Neutrophil (primary cell): ENCODE measurements around the gene ISOC2.

ENCODE experiments used
- H3K27ac ChIP-seq: fragments of 200-600 bp; sonication (generic); 2 replicates; pipeline ENCODE4 v1.5.1; 2016; ENCODE audit warnings: mild to moderate bottlenecking, moderate library complexity
- H3K27me3 ChIP-seq: fragments of 200-600 bp; sonication (generic); 2 replicates; pipeline ENCODE4 v1.6.0; 2016; ENCODE audit warnings: mild to moderate bottlenecking
- H3K36me3 ChIP-seq: fragments of 200-600 bp; sonication (generic); 2 replicates; pipeline ENCODE4 v1.5.1; 2017
- H3K4me1 ChIP-seq, 2 experiments: fragments of 200-600 bp in 1 of 2; sonication (generic) in 1 of 2; 1 replicate in 1 of 2; 2 replicates in 1 of 2; pipeline versions ENCODE4 v1.5.1 to v1.6.1; 2013 to 2016; ENCODE audit warnings: low read depth in 1 of 2, low read length in 1 of 2, mild to moderate bottlenecking in 1 of 2, moderate library complexity in 1 of 2; ENCODE audit not compliant: control insufficient read depth in 1 of 2, insufficient read depth in 1 of 2
- H3K4me3 ChIP-seq, 2 experiments: fragments of 200-600 bp in 1 of 2; sonication (generic) in 1 of 2; 1 replicate in 1 of 2; 2 replicates in 1 of 2; pipeline ENCODE4 v1.5.1; 2013 to 2016; ENCODE audit warnings: low read depth in 1 of 2, low read length in 1 of 2, mild to moderate bottlenecking in 1 of 2, moderate library complexity in 1 of 2
- H3K9me3 ChIP-seq: fragments of 200-600 bp; sonication (generic); 2 replicates; pipeline ENCODE4 v1.5.1; 2016
- CTCF ChIP-seq: fragments of 200-600 bp; sonication (generic); IDR thresholded peaks from 2 replicates; pipeline ENCODE4 v1.5.1; 2016; ENCODE audit warnings: antibody characterized with exemption

ISOC2 gene

GRCh38 chr19:55487924-55488687 is 26.7 kb upstream of the ISOC2 start, which contains the start of gene SSC5D:
Gene SSC5D, plus strand, starts transcription at chr19:55488436. Its CDS starts 154 bp downstream, at chr19:55488590.
- peaks cover 7 to 8% of the 10 kb centered on the region in 2 experiments for H3K4me1 ChIP-seq
- H3K36me3 ChIP-seq, result peaks cover 12% of the 10 kb centered on the region
- H3K9me3 ChIP-seq, result no peaks in the 10 kb centered on the region
- no peak for TF ChIP-seq CTCF
- H3K4me3 ChIP-seq, result no peak within 1 kb of the TSS
- no peak within 1 kb of the TSS for H3K27ac ChIP-seq
- H3K27me3 ChIP-seq, result peaks cover 91% of the 10 kb centered on the region

GRCh38 chr19:55486971-55487923 is 25.8 kb upstream of the ISOC2 start:
- peaks cover 7 to 8% of the 10 kb centered on the region in 2 experiments for H3K4me1 ChIP-seq
- TF ChIP-seq CTCF, result no peak
- peaks cover 82% of the 10 kb centered on the region for H3K27me3 ChIP-seq
- no peak overlapping the region for H3K4me3 ChIP-seq
- no peaks in the 10 kb centered on the region for H3K9me3 ChIP-seq
- H3K36me3 ChIP-seq, result peaks cover 20% of the 10 kb centered on the region
- no peak overlapping the region for H3K27ac ChIP-seq

GRCh38 chr19:55486043-55486970 is 24.9 kb upstream of the ISOC2 start:
- H3K27me3 ChIP-seq, result peaks cover 73% of the 10 kb centered on the region
- peaks cover 7 to 8% of the 10 kb centered on the region in 2 experiments for H3K4me1 ChIP-seq
- no peak overlapping the region for H3K4me3 ChIP-seq
- peaks cover 30% of the 10 kb centered on the region for H3K36me3 ChIP-seq
- no peak for TF ChIP-seq CTCF
- no peak overlapping the region for H3K27ac ChIP-seq
- H3K9me3 ChIP-seq, result no peaks in the 10 kb centered on the region

- Histone ChIP-seq H3K27ac (no peak overlapping the region), H3K9me3 (no peaks in the 10 kb centered on the region), H3K4me1 (peaks cover 7 to 8% of the 10 kb centered on the region in 2 experiments), H3K4me3 (no peak overlapping the region), H3K27me3 (peaks cover 65% of the 10 kb centered on the region), H3K36me3 (peaks cover 34% of the 10 kb centered on the region)
- no peak for TF ChIP-seq CTCF
Observed at GRCh38 chr19:55485439-55486011, 24.1 kb upstream of the ISOC2 start.
